ENCODE measurements around the gene CALML5. TPM values are rescaled to one million over a fixed set of nuclear protein-coding genes. Genes with fewer than 3 reads are reported as not detected.

CALML5 gene
- total RNA-seq, 3 donors from 2014 or later: 31.0 to 31.1 TPM; not detected in 1

GRCh38 chr10:5504146-5505072, 5.0 kb upstream of the CALML5 start:
- DNase-seq (ENCODE audit: low spot score in 2 of 2): peak; percentile 38 to 41
- Histone ChIP-seq H3K27ac (peak overlapping the region; percentile 55 to 62), H3K36me3 (no peaks in the 10 kb centered on the region), H3K4me3 (no peak overlapping the region), H3K9me3 (no peaks in the 10 kb centered on the region), H3K4me1 (peaks cover 3 to 15% of the 10 kb centered on the region in 2 donors), H3K27me3 (no peaks in the 10 kb centered on the region)
- intact Hi-C loops (cut with DNase I; ENCODE audit: low total_unique reads): no loop called here
- TF ChIP-seq POLR2AphosphoS5 (IDR thresholded peaks at IDR 0.05) (no peak), POLR2A (IDR thresholded peaks at IDR 0.05) (no peak), CTCF (IDR thresholded peaks at IDR 0.05) (no peak)

- no peaks in the 10 kb centered on the region for H3K27me3 ChIP-seq
- no peak overlapping the region for H3K4me3 ChIP-seq
- H3K27ac ChIP-seq: peak overlapping the region; percentile 55 to 62
- H3K36me3 ChIP-seq: no peaks in the 10 kb centered on the region
- H3K9me3 ChIP-seq: no peaks in the 10 kb centered on the region
- peak; percentile 79 to 89 for DNase-seq (ENCODE audit: low spot score in 2 of 2)
- intact Hi-C loops (cut with DNase I; ENCODE audit: low total_unique reads): no loop called here
- TF ChIP-seq POLR2A (IDR thresholded peaks at IDR 0.05) (no peak), CTCF (IDR thresholded peaks at IDR 0.05) (no peak), POLR2AphosphoS5 (IDR thresholded peaks at IDR 0.05) (peak; percentile 21 to 90 (median 85))
- H3K4me1 ChIP-seq: peaks cover 3 to 15% of the 10 kb centered on the region in 2 donors
Observed at GRCh38 chr10:5503477-5503835, 4.1 kb upstream of the CALML5 start.

GRCh38 chr10:5502571-5503476, 3.5 kb upstream of the CALML5 start:
- peak overlapping the region; percentile 55 to 64 for H3K27ac ChIP-seq
- no peaks in the 10 kb centered on the region for H3K27me3 ChIP-seq
- no peaks in the 10 kb centered on the region for H3K9me3 ChIP-seq
- TF ChIP-seq POLR2AphosphoS5 (IDR thresholded peaks at IDR 0.05): no peak
- no peak for TF ChIP-seq POLR2A (IDR thresholded peaks at IDR 0.05)
- TF ChIP-seq CTCF (IDR thresholded peaks at IDR 0.05): no peak
- H3K36me3 ChIP-seq: no peaks in the 10 kb centered on the region
- intact Hi-C loops (cut with DNase I; ENCODE audit: low total_unique reads): no loop called here
- H3K4me1 ChIP-seq: peaks cover 3 to 15% of the 10 kb centered on the region in 2 donors
- H3K4me3 ChIP-seq: no peak overlapping the region
- peak in 1 of 2 donors; percentile 42 for DNase-seq (ENCODE audit: low spot score in 2 of 2)

GRCh38 chr10:5502061-5502521, 2.7 kb upstream of the CALML5 start:
- H3K27ac ChIP-seq: peak overlapping the region; percentile 55 to 64
- DNase-seq (ENCODE audit: low spot score in 2 of 2): no peak
- H3K4me1 ChIP-seq: peaks cover 3 to 15% of the 10 kb centered on the region in 2 donors

More at GRCh38 chr10:5502061-5502521, 2.7 kb upstream of the CALML5 start:
- Histone ChIP-seq H3K9me3 (no peaks in the 10 kb centered on the region), H3K27me3 (no peaks in the 10 kb centered on the region), H3K4me3 (no peak overlapping the region), H3K36me3 (no peaks in the 10 kb centered on the region)
- TF ChIP-seq CTCF (IDR thresholded peaks at IDR 0.05) (no peak), POLR2A (IDR thresholded peaks at IDR 0.05) (no peak), POLR2AphosphoS5 (IDR thresholded peaks at IDR 0.05) (no peak)
- intact Hi-C loops (cut with DNase I; ENCODE audit: low total_unique reads): no loop called here

Data from breast epithelium (tissue), 4 donors.